ENCODE data around the gene POMC. TPM values are rescaled to one million over a fixed set of nuclear protein-coding genes. Genes with fewer than 3 reads are reported as not detected.
"Not testable (repeated sequence)": the region's sequence is repeated elsewhere in the genome, so short reads cannot be mapped to it uniquely, and the experiment has no call there.

Gene POMC
- total RNA-seq, 2 experiments from 2014 or later, result 4.5 TPM

GRCh38 chr2:25164561-25164960 lies 3.8 kb downstream of the POMC start:
- ATAC-seq (ENCODE audit: poor library complexity), result no peak
- no peak overlapping the region for H3K27ac Mint-ChIP-seq
- intact Hi-C loops (cut with DNase I, micrococcal nuclease), result loop anchor here in 1 of 2 experiments (5.0 to 10.0 kb wide), 2 partner anchors 210 to 1183 kb away; partner anchors contain the start of genes ADGRF3 and SELENOI
- H3K27me3 Mint-ChIP-seq, result peaks cover 33% of the 10 kb centered on the region
- POLR2A ChIA-PET, result no interaction called here
- peaks cover 21 to 27% of the 10 kb centered on the region in 2 experiments for H3K27me3 ChIP-seq (ENCODE audit: control insufficient read depth in 1 of 2, insufficient read depth in 2 of 2, low read length in 2 of 2)
- peaks cover 5% of the 10 kb centered on the region for H3K36me3 Mint-ChIP-seq (ENCODE audit: low read depth)
- TF ChIP-seq CTCF (IDR thresholded peaks at IDR 0.05), result no peak
- no peaks in the 10 kb centered on the region for H3K36me3 ChIP-seq (ENCODE audit: insufficient read depth, low read length)
- CTCF ChIA-PET, result interaction anchor here (1.2 kb wide), 1 partner anchor 12 kb away, joined by 4 read pairs; no protein-coding TSS in a partner anchor
- no peak overlapping the region for H3K27ac ChIP-seq (ENCODE audit: low read depth in 1 of 2, low read length in 2 of 2)
- peaks cover 0 to 11% of the 10 kb centered on the region in 2 experiments for H3K9me3 ChIP-seq (ENCODE audit: control insufficient read depth in 1 of 2, insufficient read depth in 1 of 2, low read length in 2 of 2)
- H3K4me3 ChIP-seq (ENCODE audit: low read length), result no peak overlapping the region
- no peak for DNase-seq
- peaks cover 42% of the 10 kb centered on the region for H3K4me1 Mint-ChIP-seq (ENCODE audit: low read depth)
- peaks cover 42% of the 10 kb centered on the region for H3K4me1 ChIP-seq (ENCODE audit: insufficient read depth, low read length)
- H3K9me3 Mint-ChIP-seq, result no peaks in the 10 kb centered on the region
- no peak overlapping the region for H3K4me3 Mint-ChIP-seq

- H3K9me3 Mint-ChIP-seq; DNase-seq; POLR2A ChIA-PET; H3K4me3 ChIP-seq (ENCODE audit: low read length); H3K27ac ChIP-seq (ENCODE audit: low read depth in 1 of 2, low read length in 2 of 2); H3K9me3 ChIP-seq (ENCODE audit: control insufficient read depth in 1 of 2, insufficient read depth in 1 of 2, low read length in 2 of 2); CTCF ChIA-PET; H3K36me3 Mint-ChIP-seq (ENCODE audit: low read depth); ATAC-seq (ENCODE audit: poor library complexity); H3K27me3 ChIP-seq (ENCODE audit: control insufficient read depth in 1 of 2, insufficient read depth in 2 of 2, low read length in 2 of 2); H3K36me3 ChIP-seq (ENCODE audit: insufficient read depth, low read length): not testable (repeated sequence)
- H3K4me1 ChIP-seq (ENCODE audit: insufficient read depth, low read length), result peaks cover 24% of the 10 kb centered on the region
- Mint-ChIP-seq H3K27ac (peak overlapping the region; percentile 84), H3K4me3 (peak overlapping the region; percentile 87), H3K27me3 (peaks cover 13% of the 10 kb centered on the region), H3K4me1 (ENCODE audit: low read depth) (peaks cover 46% of the 10 kb centered on the region)
- intact Hi-C loops (cut with DNase I, micrococcal nuclease), result loop anchor here in 1 of 2 experiments (5.0 to 10.0 kb wide), 2 partner anchors 213 to 1185 kb away; partner anchors contain the start of genes ADGRF3 and SELENOI
Measured at GRCh38 chr2:25162061-25162460, 6.3 kb downstream of the POMC start.

GRCh38 chr2:25161055-25161781 lies 7.2 kb downstream of the POMC start:
- Mint-ChIP-seq H3K36me3 (ENCODE audit: low read depth) (peaks cover 10% of the 10 kb centered on the region), H3K4me1 (ENCODE audit: low read depth) (peaks cover 38% of the 10 kb centered on the region), H3K4me3 (peak overlapping the region; percentile 60), H3K27me3 (peaks cover 5% of the 10 kb centered on the region), H3K27ac (peak overlapping the region; percentile 84), H3K9me3 (no peaks in the 10 kb centered on the region)
- DNase-seq (peak; percentile 40 to 87 (median 64)), ATAC-seq (ENCODE audit: poor library complexity) (peak; percentile 75)
- Histone ChIP-seq H3K27ac (ENCODE audit: low read depth in 1 of 2, low read length in 2 of 2) (peak overlapping the region in 1 of 2 donors; percentile 59), H3K9me3 (ENCODE audit: control insufficient read depth in 1 of 2, insufficient read depth in 1 of 2, low read length in 2 of 2) (peaks cover 0 to 7% of the 10 kb centered on the region in 2 experiments), H3K27me3 (ENCODE audit: control insufficient read depth in 1 of 2, insufficient read depth in 2 of 2, low read length in 2 of 2) (peaks cover 0 to 2% of the 10 kb centered on the region in 2 experiments), H3K4me3 (ENCODE audit: low read length) (peak overlapping the region; percentile 57), H3K36me3 (ENCODE audit: insufficient read depth, low read length) (no peaks in the 10 kb centered on the region), H3K4me1 (ENCODE audit: insufficient read depth, low read length) (peaks cover 24% of the 10 kb centered on the region)
- intact Hi-C loops (cut with DNase I, micrococcal nuclease), result loop anchor here in 1 of 2 experiments (5.0 to 10.0 kb wide), 2 partner anchors 214 to 1186 kb away; partner anchors contain the start of genes ADGRF3 and SELENOI
- TF ChIP-seq CTCF (IDR thresholded peaks at IDR 0.05), result no peak
- ChIA-PET POLR2A (no interaction called here), CTCF (no interaction called here)

All from CD4-positive, alpha-beta T cell (primary cell).